Measurements from ENCODE around the gene PANK1.

Gene PANK1

GRCh38 chr10:89644967-89645741, at the start of gene PANK1:
TSS of gene PANK1 (minus strand) at chr10:89645242. CDS start at chr10:89644891, 351 bp downstream.
- DNase-seq = peak; percentile 71

- no peak for DNase-seq
These were observed 48.1 kb upstream of the PANK1 start for GRCh38 chr10:89693176-89693575.

- DNase-seq = no peak
These were observed 47.4 kb upstream of the PANK1 start for GRCh38 chr10:89692416-89692815.

GRCh38 chr10:89690027-89690426, 45.0 kb upstream of the PANK1 start:
- no peak for DNase-seq

GRCh38 chr10:89685936-89686335, 40.9 kb upstream of the PANK1 start:
- DNase-seq = no peak

GRCh38 chr10:89684604-89685003, 39.6 kb upstream of the PANK1 start:
- peak; percentile 32 for DNase-seq

GRCh38 chr10:89683883-89684282, 38.8 kb upstream of the PANK1 start:
- DNase-seq = no peak

GRCh38 chr10:89679986-89680385, 34.9 kb upstream of the PANK1 start:
- DNase-seq = no peak

GRCh38 chr10:89677341-89677740, 32.3 kb upstream of the PANK1 start:
- DNase-seq = no peak

- no peak for DNase-seq
These were observed 25.9 kb upstream of the PANK1 start for GRCh38 chr10:89670926-89671325.

- no peak for DNase-seq
These were observed 24.9 kb upstream of the PANK1 start for GRCh38 chr10:89669985-89670384.

GRCh38 chr10:89668386-89669071, 23.5 kb upstream of the PANK1 start:
- DNase-seq = no peak

- DNase-seq = no peak
These were observed 21.1 kb upstream of the PANK1 start for GRCh38 chr10:89666138-89666537.

GRCh38 chr10:89665302-89665701, 20.3 kb upstream of the PANK1 start:
- no peak for DNase-seq

GRCh38 chr10:89664203-89664602, 19.2 kb upstream of the PANK1 start:
- no peak for DNase-seq

- DNase-seq = no peak
These were observed 18.1 kb upstream of the PANK1 start for GRCh38 chr10:89663144-89663543.

GRCh38 chr10:89662596-89662995, 17.6 kb upstream of the PANK1 start:
- DNase-seq = no peak

- no peak for DNase-seq
These were observed 14.4 kb upstream of the PANK1 start for GRCh38 chr10:89659143-89660131.

- no peak for DNase-seq
These were observed 12.3 kb upstream of the PANK1 start for GRCh38 chr10:89657302-89657701.

- DNase-seq = peak; percentile 32
These were observed 10.7 kb upstream of the PANK1 start for GRCh38 chr10:89655722-89656121.

- no peak for DNase-seq
These were observed 8.4 kb upstream of the PANK1 start for GRCh38 chr10:89653410-89653869.

- DNase-seq = no peak
These were observed 7.8 kb upstream of the PANK1 start for GRCh38 chr10:89652806-89653370.

Measured in MV-4-11 (cell line).